ENCODE results near the gene RBKS.

DNA sequence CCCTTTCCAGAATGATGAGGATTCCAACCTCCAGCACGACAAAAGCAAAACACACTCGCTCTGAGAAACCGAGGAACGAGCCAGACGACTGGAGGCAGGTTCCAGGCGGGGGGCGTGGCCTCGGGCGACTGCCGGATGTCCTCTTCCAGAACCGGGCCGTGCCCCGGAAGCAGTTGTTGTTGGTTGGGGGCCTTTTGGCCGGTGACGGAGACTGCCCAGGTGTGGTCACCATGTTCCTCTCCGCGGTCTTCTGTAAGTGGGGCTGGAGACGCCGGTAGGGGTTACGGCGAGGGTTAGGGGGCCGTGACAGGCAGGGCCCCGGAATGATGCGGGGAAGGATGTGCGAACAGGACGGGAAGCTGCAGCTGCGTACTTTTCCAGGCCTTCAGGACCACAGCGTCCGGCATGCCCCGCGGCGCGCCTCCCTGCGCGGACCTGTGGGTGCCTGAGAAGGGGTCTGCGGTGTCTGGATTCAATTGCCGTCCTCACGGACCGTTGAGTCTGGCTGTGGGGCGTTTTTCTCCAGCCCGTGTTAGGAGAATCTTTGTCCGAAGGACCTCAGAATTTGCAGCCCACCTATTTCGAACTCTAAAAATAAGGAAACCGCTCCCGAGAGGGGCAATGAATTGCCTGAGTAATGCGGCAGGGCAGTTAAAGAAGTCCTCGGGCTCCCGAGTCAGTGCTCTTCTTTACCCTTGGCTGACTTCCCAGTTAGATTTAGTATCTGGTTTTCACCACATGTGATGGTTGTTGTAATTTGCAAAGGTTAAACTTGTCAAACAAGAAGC, 118.4 kb downstream of the RBKS start, which contains the start of gene MRPL33:
- TF ChIP-seq NR1H2 (CRISPR knock-in tag; IDR thresholded peaks at IDR 0.05; ENCODE audit: borderline replicate concordance, low read depth) = no peak
- TF ChIP-seq POLR2AphosphoS5 (IDR thresholded peaks at IDR 0.05; ENCODE audit: low read depth, low read length) = no peak; the same call in none of the 2 replicates
- TF ChIP-seq EP300 (IDR thresholded peaks at IDR 0.05; ENCODE audit: low read depth in 2 of 2, low read length in 2 of 2) = peak in 1 of 2 experiments; percentile 54; a peak in 1 of 4 replicates
- no peak for TF ChIP-seq EP300 (CRISPR knock-in tag; IDR thresholded peaks at IDR 0.05; ENCODE audit: borderline replicate concordance)
- TF ChIP-seq, protein P1, sequence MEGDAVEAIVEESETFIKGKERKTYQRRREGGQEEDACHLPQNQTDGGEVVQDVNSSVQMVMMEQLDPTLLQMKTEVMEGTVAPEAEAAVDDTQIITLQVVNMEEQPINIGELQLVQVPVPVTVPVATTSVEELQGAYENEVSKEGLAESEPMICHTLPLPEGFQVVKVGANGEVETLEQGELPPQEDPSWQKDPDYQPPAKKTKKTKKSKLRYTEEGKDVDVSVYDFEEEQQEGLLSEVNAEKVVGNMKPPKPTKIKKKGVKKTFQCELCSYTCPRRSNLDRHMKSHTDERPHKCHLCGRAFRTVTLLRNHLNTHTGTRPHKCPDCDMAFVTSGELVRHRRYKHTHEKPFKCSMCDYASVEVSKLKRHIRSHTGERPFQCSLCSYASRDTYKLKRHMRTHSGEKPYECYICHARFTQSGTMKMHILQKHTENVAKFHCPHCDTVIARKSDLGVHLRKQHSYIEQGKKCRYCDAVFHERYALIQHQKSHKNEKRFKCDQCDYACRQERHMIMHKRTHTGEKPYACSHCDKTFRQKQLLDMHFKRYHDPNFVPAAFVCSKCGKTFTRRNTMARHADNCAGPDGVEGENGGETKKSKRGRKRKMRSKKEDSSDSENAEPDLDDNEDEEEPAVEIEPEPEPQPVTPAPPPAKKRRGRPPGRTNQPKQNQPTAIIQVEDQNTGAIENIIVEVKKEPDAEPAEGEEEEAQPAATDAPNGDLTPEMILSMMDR (CRISPR knock-in tag; IDR thresholded peaks at IDR 0.05) = peak; percentile 33
- no peak for TF ChIP-seq RFX5 (IDR thresholded peaks at IDR 0.05; ENCODE audit: low read depth, low read length)

Measured in HepG2 (cell line).